Stimulated activated CD8-positive, alpha-beta memory T cell treated with anti-CD3 and anti-CD28 coated beads, Interleukin-2, amount 100 ng/mL, for 1 hour (primary cell): Measurements from ENCODE around the gene TRAPPC10.

Experiments used
- DNase-seq, 2 donors: peaks; one replicate each; pipeline ENCODE4 v3.0.0-alpha.2; 2020; ENCODE audit warnings: low read depth in 2 of 2

TRAPPC10 gene

DNA sequence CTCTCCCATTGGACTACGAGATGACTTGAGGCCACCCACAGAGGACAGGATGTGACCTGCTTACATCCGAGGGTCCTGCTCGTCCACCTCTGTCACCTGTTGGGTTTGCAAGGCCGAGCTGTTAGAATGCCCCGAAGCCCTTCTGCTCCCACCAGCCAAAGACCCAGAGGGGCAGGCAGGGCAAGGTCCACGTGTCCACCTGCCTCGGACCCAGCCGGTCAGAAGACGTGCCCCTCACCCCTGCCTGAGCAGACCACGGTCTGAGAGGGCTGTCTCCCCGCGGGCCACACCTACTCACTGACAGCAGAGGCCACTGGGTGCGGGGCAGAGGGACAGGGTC, 30.3 kb upstream of the TRAPPC10 start:
- no peak for DNase-seq

DNA sequence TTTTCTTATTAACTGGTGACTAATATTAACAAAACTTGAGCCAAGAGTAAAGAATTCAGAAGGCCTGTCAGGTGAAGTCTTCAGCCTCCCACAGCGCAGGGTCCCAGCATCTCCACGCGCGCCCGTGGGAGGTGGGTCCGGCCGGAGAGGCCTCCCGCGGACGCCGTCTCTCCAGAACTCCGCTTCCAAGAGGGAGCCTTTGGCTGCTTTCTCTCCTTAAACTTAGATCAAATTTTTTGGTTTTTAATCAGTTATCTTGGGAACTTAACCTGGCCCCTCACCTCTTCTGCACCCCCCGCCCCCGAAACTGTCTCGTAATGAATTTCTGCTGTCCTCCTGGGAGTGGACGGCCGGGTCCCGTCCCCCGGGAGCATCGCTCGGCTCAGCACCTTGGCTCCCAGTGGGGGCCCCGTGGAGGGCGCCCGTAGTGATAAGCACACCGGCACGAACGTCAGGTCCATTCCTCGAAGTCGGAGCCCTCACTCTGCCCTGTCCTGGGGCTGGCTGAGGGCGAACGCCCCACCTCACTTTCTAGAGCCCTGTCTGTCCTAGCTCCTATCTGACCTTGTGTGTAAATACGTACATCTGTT, 29.5 kb upstream of the TRAPPC10 start:
- DNase-seq: no peak

DNA sequence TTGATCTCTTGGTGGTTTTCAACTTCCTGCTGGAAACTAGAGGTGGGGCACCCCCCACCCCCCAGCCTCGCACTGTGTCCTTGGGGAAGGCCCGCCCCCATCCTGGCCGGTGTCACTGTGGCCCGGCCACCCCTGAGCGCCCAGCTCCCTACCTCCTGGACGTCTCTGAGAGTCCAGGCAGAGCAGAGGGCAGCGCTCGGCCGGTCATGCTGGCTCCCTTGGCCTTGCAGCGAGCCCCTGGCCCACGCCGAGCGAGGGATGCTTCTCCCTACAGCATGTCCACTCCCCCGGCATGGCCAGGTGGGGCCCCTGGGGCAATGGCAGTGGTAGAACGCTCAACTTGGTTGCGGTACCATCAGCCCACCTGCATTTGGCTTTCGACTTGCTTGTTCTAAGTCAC, 28.7 kb upstream of the TRAPPC10 start:
- DNase-seq: no peak

DNA sequence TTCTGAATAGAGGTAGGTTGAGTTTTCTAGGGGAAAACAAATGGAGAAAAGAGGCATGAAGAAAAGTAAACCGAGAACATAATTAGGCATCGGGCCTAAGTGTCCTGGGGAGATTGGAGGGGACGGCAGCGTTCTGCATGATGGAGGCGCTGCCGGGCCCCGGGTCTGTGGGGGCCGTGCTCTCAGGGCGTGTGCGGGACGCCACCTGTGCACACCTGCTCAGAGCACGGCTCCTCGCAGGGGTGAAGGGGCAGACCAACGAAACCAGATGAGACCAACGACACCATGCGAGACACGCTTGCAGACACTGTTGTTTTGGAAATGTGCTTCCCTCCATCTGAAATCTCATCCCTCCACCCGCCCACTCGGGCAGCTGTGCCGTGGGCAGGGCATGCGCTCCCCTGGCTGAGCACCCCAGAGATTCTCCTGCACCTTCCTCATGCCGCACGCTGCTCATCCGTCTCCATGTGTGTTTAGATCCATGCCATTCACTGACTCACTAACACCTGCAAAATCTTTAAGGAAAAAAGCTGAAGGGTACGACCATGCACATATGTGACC, 28.2 kb upstream of the TRAPPC10 start:
- no peak for DNase-seq

DNA sequence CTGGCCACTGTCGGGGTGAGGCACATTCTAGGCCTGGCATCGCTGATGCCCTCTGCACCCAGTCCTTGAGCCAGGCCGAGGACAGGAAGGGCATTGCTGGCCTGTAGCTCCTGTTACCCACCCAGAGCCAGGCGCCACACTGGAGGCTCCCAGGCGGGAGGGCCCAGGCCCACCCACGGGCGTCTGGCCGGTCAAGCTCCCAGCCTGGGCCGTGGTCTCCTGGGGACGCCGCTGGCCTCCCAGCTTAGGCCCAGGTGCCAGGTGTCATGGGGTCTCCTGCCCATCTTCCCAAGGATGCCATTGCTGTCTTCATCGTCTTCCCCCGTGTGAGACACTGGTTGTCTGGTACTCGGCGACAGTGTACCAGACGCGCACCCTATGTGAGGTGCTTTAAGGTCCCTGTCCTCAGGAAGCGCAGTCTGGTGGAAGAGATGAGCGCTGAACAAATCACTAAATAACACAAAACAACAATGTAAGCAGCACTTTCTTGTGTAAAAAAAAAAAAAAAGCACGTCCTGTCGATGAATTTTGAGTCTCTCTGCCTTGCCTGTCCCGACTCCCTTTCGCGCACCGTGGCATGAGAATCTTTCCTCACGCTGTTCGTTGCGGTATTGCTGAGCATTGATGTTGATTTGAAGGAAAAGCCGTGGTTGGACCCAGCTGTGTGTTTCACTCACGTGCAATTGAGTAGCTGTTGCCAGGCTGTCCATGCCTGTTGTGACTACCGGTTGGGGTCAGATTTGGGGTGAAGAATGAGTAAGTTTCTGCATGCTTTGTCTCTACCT, 27.0 kb upstream of the TRAPPC10 start:
- no peak for DNase-seq

DNA sequence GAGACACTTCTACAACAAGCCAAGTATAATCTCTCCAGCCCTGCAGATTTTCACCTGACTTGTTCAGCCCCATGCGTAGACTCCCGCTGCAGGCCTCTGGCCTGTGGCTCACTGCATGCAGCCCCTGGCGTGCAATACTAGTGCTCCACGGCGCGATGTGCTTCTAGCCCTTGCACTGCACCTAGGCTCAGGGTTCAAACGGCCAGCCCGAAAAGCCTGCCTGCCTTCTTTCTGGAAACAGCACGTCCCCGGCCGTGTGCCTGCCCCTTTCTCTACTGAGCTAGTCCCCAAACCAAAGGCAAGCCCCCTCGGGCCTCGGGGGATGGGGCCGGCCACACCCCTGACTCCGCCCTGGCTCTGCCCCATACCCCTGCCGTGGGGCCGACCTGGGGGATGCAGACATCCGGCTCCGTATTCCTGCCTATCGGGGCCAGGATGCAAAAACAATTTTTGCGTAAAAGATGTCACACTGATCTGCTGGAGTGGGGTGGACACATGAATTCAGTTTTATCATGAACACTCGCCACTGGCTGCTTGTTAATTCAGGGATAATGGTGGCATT, 26.3 kb upstream of the TRAPPC10 start:
- no peak for DNase-seq

DNA sequence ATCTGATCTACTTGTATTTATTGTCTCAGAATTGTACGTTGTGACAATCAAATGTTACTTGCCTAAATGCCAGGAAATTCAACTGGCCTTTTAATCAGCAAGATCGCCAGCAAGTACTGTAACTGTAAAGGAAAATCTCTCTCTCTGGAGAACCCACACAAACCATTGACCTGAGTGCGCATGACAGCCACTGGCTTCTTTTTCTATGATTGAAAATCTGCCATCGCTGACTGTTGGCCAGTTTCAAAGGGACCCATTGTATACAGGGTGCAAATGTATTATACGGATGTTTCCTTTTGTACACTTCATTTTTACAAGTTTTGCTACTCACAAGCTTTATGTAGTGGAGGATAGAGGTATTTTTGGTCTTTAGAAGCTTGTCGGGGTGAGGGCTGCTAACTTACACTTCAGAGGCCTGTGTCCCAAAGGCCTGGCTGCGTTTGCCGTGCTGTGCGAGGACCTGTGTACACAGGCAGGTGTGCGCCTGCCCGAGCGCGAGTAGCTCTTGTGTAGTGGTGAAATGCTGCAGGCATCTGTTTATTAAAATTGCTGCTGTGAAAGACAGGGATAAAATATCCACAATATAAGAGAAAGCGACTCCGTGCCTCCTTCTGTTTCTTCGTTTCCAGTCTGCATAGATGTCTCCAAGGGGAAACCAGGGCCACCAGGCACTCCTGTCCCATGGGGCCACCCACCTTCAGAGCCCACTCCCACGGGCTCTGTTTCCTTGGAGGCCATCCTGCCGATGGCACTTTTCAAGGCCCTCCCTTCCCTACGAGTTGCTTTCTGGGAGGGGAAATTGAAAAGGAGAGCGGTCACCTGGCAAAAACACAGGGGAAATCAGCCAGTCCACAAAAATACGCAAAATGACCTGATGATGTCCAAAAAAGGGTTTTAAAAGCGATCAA, 25.3 kb upstream of the TRAPPC10 start:
- DNase-seq: no peak

DNA sequence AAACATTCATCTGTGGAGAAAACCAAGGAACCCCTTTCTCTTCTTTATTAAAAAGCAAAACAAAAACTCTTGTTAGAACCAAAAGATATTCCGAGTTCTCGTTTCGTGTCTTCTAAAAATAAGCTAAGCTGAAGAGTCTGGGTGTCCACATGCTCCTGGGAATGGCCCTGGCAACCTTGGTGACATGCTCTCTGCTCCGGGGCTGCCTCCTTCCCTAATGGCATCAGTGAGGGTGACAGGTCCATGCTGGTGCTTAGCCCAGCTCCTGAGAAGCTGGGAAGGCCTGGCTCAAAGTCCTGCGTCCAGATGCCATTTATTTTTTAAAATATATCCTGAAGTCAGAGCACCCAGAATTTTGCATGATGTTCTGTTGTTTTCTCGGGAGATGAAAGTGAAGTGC, 24.6 kb upstream of the TRAPPC10 start:
- no peak for DNase-seq

DNA sequence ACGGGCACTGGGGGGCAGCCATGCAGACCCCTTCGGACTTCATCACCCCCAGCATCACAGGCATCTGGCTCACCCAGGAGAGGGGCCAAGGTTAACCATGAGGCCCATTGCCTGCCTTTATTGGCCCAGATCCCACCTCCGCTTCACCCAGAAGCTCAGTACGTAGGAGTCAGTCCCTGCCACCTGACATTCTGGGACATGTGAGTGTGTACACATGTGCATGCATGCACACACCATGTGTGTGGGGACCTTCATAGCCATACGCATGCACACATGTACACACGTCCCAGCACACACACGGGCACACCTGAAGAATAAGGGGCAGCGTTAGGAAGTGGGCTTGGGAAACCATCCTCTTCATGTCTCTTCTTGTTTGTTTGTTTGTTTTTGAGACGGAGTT, 24.1 kb upstream of the TRAPPC10 start:
- DNase-seq: no peak

DNA sequence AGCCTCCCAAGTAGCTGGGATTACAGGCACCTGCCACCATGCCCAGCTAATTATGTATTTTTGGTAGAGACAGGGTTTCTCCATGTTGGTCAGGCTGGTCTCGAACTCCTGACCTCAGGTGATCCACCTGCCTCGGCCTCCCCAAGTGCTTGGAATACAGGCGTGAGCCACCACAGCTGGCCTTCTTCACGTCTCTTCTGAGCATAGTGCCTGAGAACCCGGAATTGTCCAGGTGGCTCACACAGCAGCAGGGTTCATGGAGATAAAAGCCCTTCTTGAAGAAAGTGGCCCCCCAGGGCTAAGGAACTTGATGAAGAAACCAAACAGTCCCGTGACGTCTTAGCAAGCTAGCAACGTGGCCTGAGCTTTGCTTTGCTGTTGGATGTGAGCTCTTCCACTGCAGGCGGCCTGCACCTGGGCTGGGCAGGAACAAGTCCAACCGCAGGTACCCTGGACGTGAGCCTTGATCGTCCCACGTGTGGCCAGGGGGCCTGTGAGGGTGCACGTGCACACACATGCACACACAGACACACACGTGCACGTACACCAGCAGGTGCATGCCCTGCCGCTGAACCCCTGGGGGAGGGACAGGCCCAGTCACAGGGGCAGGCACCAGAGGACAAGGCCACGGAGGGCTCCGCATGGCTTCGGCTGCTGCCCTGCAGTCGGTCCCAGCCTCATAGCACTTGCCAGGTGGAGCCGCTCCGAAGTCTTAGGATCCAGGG, 23.4 kb upstream of the TRAPPC10 start:
- no peak for DNase-seq

DNA sequence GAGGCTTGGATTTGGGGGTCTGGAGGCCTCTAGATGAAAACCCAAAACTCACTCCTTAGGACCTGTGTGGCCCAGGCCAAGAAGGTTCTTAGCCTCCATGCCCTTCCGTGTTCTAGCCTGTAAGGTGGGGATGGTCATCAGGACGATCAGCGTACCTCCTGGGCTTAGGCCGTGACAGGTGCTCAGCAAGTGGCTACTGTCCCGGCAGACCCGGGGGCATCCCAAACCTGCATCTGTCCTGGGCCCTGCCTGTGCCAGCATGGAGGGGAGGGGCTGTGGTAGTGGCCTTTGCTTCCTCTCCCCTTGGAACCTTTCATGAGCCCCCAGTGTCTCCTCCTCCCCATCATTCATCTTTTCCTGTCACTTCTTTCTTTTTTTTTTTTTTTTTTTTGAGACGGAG, 22.7 kb upstream of the TRAPPC10 start:
- no peak for DNase-seq

DNA sequence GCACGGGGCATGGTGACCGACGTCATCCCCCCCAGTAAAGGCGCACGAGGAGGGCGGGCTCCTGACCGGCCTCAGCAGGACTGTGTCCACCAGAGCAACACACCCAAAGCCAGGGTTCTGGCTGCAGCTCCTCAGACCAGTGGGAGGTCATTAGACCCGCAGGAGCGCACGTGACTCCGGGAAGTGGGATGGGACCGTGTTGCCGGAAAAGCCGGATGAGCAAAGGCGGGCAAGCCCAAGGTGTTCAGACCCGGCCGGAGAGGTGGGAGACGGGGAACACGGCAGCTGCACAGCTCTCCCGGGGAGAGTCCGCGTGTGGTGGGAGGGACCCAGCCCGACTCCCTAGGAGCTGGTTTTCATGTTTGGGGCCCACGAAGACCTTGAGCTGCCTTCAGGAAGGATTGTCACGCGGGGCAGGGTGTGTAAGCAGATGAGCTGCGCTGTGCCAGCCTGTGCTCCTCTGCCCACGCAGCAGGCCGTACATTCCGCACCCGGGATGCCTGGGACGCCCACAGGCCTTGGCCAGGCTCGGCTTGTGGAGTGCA, 20.6 kb upstream of the TRAPPC10 start:
- no peak for DNase-seq

DNA sequence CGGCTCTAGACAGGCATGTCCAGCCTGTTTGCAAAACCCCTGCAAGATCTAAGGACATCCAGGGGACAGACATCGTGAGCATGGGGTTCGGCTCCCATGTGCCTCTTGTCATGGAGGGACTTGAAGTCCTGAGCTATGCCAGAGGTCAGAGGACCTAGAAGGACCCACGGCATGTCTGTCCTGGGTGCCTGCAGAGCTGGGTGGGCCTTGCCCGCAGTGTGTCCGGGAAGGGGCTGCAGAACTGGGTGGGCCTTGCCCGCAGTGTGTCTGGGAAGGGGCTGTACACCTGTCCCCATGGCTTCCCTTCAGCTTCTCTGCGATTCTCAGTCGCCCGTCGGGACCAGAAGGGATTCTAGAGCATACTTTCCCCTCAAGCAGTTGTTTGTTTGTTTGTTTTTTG, 20.0 kb upstream of the TRAPPC10 start:
- no peak for DNase-seq

DNA sequence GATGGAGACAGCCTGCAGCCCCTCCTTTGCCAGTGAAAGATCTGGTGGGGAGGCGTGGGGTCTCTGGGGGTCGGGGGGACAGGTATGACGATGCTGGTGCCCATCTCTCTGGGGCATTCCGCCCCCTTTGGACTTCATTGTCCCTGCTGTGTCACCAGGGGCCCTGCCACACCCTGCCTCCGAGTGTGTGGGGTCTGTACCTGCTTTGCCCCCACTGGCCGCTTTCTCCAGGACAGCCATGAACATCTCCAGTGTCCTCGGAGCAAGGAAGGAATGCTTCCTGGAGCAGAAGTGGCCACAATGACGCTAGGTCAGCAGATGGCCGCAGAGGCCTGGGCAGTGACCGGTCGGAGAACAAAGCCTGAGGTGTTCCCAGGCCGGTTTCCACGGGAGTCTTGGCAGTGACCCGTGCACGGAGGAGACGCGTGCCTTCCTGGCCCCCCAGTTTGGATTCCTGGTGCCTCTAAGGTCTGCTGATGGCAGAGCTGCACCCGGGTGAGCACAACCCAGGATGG, 18.6 kb upstream of the TRAPPC10 start:
- DNase-seq: no peak

DNA sequence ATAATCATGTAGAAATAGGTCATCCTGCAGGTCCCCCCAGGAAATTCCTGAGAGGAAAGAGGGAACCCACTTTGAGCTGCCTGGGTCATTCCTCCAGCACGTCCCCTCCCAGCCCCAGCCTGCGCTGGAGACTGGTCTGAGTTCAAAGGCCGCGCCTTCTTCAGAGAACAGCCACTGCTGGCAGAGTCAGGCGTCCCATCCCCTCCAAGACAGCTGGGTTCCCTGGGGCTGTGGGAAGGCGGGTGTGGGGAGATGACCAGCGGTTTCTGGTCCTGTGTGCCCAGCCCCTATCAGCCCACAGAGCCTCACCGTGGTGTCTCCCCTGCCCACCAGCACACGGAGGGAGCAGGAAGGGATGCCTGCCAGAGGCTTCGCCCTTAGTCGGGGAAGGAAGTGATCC, 18.0 kb upstream of the TRAPPC10 start:
- DNase-seq: no peak

DNA sequence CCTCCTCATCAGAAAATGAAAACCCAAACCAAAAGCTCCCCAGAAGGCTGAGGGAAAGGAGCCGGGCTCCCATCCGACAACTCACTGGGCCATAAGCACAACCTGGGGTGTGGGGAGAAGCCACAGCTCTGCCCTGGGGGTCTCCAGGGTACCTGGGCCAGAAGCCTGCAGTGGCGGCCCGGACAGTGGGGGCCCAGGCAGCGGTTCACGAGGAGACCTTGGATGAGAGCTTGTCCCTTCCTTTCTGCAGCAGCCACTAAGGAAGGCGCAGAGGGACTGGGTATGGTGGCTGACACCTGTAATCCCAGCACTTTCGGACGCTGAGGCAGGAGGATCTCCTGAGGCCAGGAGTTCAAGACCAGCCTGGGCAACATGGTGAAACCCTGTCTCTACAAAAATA, 17.5 kb upstream of the TRAPPC10 start:
- no peak for DNase-seq

DNA sequence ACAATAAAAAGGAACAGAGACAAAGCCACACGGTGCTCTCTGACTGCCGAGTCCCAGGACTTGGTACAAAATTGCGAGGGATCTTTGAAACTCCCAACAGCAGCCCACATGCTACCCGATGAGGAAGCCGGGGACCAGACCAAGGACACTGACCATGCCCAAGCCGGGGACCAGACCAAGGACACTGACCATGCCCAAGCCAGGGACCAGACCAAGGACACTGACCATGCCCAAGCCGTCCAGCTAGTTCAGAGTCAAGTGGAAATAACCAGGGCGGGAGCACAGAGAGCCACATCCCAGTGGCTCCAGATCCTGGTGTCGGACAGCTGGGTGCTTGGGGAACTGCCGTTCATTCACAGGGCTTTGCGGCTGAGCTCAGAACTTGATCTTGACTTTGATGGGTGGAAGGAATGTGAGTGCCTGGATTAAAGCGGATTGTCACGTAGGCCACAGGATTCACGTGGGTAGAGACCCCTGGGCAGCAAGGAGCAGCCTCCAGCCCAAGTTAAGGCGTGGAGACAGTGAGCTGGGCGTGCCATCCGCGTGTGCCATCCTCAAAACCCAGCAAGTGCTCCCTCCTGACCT, 16.5 kb upstream of the TRAPPC10 start:
- DNase-seq: no peak

DNA sequence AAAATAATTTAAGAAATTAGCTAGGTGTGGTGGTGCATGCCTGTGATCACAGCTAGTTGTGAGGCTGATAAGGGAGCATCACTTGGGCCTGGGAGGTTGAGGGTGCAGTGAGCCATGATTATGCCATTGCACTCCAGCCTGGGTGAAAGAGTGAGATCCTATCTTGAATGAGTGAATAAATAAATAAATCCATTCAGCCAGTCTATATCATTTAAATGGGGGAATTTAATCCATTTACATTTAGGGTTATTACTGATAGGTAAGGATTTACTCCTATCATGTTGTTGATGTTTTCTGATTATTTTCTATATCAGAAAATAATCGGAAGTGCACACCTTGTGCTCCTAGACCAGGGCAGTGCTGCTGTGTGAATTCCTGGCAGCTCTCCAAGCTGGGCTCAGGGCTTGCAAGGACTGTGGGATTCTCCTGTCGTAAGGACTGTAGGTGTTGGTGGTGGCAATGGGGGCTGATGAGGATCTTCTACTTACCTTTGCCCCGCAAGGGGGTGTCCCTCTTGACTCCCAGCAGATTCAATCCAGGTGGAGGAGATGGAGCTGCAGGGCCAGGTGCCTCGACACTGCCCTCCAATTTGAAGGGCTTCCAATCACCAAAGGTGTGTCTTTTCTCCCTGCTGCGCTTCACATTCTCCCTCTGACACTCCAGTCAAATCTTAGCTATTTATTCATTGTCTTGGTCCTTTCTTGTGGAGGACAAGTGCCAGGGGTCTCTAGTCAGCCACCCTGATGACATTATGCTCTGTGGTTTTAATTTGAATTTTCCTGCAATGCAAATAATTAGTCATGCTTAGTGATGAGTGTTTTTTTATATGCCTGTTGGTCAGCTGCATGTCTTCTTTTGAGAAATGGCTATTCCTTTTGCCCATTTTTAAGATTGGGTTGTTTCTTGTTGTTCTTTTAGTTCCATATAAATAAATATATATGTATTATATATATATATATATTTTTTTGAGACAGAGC, 14.1 kb upstream of the TRAPPC10 start:
- DNase-seq: no peak

DNA sequence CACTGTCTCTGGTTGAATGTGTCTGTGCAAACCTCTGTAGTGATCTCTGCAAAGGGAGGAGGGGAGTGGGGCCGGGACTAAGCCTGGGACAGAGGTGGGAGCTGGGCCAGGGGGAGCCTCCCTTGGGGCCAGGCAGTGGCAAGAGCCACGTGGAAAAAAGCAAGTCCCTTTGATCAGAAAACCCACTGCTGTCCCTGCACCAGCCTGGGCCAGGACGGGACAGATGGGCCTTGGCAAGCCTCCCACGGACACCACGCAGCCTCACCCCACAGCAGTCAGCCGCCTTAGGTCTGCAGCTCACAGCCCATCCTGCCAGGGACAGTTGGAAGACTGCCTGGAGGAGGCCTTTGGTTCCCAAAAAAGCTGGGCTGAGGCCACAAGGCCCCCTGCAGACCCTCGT, 11.7 kb upstream of the TRAPPC10 start:
- DNase-seq: no peak
